Stimulated activated CD8-positive, alpha-beta memory T cell treated with anti-CD3 and anti-CD28 coated beads, Interleukin-2, amount 100 ng/mL, for 48 hours (primary cell): ENCODE measurements around the gene LASP1.
"Not testable (repeated sequence)": the region's sequence is repeated elsewhere in the genome, so short reads cannot be mapped to it uniquely, and the experiment has no call there.

Experiments used
- DNase-seq, 2 donors: peaks; one replicate each; pipeline ENCODE4 v3.0.0-alpha.2; 2020; ENCODE audit warnings: low read depth in 2 of 2

LASP1 gene

DNA sequence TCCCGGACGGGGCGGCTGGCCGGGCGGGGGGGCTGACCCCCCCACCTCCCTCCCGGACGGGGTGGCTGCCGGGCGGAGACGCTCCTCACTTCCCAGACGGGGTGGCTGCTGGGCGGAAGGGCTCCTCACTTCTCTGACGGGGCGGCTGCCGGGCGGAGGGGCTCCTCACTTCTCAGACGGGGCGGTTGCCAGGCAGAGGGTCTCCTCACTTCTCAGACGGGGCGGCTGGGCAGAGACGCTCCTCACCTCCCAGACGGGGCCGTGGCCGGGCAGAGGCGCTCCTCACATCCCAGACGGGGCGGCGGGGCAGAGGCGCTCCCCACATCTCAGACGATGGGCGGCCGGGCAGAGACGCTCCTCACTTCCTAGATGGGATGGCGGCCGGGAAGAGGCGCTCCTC lies 60.9 kb downstream of the LASP1 start:
- DNase-seq = not testable (repeated sequence)

DNA sequence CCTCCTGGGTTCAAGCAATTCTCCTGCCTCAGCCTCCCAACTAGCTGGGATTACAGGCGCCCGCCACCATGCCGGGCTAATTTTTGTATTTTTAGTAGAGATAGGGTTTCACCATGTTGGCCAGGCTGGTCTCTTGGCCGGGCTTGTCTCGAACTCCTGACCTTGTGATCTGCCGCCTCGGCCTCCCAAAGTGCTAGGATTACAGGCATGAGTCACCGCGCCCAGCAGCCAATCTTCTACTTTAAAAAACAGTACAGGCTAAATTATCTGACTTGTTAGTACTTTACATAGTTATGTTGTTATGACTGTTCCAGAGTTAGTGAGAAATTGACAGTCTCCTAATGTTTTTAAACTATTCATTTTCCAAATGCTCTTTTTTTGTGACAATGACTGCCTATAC lies 64.1 kb downstream of the LASP1 start:
- DNase-seq = not testable (repeated sequence)

DNA sequence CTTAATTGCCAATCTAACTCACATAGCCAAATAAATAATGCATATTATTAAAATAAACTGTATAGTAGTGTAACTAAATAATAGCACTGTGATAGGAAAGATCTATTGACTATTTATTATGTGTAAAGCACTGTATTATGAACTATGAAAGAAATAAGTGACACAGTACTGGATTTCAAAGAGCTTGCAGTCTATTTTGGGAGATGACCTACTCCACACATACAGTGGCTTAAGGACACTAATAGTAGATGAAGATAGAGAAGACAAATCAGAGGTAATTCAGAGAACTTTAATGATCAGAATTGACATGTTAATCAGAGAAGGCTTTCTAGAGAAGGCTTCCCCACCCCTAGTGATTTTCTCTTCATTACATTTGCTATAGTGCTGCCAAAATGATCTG lies 70.1 kb downstream of the LASP1 start:
- no peak for DNase-seq

DNA sequence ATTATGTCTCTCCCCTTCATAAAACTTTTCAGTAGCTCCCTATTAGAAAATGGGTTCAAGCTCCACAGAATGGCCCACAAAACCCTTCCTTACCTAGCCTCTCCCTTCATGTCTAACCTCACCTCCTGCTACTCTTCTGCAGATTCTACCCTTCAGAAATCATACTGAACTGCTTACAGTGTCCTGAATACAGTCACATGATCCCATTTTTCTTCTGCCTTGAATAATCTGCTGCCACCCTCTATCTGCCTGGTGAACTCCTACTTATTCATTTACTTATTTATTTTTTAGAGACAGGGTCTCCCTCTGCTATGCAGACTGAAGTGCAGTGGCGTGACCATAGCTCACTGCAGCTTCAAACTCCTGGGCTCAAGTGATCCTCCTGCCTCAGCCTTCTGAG lies 70.5 kb downstream of the LASP1 start:
- DNase-seq = no peak

DNA sequence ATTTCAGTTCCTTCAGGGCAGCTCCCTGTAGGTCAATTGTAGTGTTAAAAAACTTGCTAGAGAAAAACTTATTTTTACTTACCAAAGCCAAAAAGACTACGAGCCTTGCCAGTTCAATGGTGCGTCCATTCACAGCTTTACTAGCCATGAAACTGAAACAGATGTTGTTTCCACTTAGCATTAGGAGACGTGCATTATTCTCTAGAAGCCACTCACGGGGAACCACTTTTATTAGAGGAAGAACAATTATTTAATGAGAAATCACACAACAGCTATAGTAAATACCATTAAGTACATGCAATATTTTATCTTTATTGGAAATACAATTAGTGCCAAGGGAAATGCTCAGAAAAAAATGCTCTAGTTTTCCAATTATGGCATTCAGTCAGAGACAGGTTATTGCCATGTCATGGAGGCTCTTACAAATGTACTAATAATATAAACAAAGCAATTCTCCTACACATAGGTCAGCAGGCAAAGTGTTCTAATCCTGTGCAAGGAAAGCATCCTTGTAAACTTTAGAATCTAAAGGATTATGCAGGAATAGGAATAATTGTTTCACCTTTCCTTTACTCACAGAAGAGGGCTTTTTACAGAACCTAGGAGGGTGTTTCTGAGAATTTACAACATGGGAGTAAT lies 73.0 kb downstream of the LASP1 start:
- DNase-seq = no peak

DNA sequence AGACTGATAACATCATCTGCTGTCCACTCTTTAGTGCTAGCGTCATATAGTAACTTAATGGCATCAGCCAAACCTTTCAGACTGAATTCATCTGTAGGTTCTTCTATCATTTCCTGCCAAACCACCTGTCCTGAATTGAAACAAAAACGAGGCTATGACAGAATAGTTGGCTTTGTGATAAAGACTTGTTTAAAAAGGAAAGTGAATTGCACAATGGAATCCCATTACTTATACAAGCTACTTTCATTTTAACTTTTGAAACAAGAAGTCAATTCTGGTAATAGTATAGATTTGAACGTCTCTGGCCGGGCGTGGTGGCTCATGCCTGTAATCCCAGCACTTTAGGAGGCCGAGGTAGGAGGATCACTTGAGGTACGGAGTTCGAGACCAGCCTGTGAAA lies 73.7 kb downstream of the LASP1 start:
- DNase-seq = no peak

DNA sequence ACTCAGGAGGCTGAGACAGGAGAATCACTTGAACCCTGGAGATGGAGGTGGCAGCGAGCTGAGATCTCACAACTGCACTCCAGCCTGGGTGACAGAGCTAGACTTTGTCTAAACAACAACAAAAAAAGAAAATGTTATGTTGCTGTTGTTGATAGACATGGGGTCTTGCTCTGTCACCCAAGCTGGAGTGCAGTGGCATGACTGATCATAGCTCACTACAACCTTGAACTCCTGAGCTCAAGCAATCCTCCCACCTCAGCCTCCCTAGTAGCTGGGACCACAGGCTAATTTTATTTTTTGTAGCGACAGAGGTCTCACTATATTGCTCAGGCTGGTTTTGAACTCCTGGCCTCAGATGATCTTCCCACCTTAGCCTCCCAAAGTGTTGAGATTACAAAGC lies 77.3 kb downstream of the LASP1 start:
- DNase-seq = no peak

DNA sequence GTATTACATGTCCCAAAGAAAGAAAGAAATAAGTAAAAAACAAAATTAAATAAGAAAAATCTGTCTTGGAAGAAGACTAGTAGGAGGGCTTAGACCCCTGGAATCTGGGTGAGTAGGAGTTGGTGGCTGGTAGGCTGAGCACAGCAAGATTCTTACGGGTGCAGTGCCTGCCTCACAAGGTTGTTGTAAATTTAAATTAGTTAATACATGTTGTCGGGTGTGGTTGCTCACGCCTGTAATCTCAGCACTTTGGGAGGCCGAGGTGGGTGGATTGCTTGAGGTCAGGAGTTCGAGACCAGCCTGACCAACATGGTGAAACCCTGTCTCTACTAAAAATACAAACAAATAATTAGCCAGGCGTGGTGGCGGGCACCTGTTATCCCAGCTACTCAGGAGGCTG lies 83.9 kb downstream of the LASP1 start:
- DNase-seq = not testable (repeated sequence)

DNA sequence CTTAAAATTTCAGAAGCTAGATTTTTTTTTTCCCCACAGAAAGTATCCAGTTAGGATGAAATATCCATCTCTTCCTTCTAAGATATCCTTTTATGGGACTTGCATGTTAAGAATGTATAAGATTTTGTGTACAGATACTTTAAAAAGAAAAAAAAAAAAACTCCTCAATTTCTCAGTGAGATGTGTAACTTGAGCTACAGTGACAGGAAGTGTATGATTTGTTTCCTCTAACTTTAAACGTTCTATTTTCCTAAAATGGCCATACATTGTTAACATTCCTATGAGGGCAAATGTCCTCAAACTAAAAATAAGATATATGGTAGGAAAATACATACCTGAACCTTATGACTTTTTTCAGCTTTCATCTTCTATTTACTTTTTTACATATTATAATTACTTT lies 88.5 kb downstream of the LASP1 start:
- DNase-seq = no peak

DNA sequence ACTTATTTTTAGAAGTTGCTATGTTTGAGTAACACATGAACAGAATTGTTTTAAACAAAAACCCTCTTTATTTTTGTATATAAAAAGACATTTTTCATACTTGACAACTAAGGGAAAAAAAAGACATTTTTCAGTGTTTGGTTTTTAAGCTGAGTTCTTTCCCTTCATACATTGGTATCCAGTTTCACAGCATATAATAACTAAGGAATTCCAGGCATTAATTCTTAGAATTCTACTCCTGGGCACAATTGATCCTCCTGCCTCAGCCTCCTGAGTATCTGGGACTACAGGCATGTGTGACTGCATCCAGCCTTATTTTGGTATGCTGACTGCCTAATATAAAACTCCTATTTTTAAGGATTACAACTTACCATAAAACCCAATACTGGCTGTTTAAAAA lies 88.9 kb downstream of the LASP1 start:
- no peak for DNase-seq

DNA sequence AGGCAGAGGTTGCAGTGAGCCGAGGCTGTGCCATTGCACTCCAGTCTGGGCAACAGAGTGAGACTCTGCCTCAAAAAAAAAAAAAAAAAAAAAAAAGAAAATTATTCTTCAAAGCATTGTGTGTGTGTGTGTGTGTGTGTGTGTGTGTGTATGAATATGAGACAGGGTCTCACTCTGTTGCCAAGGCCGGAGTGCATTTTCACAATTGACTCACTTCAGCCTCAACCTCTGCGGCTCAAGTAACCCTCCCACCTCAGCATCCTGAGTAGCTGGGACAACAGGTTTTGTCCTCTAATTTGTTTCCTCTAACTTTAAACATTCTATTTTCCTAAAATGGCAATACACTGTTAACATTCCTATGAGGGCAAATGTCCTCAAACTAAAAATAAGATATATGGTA lies 89.7 kb downstream of the LASP1 start:
- no peak for DNase-seq

DNA sequence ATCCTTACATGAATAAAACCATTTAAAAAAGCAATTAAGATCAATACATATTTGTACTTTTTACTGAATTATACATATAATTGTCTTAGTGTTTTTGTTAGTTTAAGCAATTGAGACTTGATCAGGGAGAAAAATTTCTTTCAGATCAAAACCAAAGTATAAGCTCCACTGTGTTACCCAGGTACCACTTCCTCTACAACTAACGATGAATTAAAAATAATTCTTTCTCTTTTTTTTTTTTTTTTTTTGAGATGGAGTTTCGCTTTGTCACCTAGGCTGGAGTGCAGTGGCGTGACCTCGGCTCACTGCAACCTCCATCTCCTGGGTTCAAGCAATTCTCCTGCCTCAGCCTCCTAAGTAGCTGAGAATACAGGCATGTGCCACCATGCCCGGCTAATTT lies 90.5 kb downstream of the LASP1 start:
- DNase-seq = no peak

DNA sequence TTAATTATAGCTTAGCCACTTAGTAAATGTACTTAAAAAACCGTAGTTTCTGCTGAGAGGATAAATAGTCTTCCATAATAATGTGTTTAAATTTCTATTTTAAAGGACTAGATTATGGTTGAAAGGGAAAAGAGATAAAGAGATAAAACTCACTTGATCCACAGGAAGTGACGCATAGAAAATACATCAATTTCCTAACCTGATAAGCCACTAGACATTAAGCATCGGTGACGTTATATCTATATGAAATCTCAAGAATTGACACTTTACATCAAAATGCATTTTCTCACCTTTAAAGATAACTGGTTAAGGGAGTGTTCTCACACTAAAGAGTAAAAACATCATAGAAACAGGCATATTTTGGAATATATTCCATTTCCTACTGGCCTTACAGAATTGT lies 91.6 kb downstream of the LASP1 start:
- DNase-seq = no peak

DNA sequence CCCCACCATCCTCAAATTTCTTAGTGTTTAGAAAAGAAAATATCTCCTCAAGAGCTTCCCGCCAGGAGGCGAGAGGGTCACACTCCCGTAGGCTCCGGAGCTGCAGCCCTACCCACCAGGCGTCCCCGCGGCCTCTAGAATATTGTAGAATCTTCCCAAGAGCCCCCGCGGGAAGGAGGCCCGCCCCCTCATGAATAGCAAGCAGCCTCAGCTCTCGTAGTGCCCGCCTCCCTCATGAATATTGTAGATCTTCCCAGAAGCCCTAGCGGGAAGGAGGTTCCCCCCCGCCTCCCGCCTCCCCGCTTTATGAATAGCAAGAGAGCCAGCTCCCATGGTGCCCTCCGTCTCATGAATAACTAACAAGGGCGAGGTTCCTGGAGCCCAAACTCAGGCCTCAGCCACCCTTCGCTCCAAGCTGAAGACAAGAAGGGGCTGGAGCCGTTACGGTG lies 97.5 kb downstream of the LASP1 start, which contains the start of gene FBXO47:
Gene FBXO47, minus strand, starts transcription at position 114 of the 449 bp plus-strand sequence. CDS start 4,378 bp downstream, outside the sequence.
- peak; percentile 61 to 80 for DNase-seq

DNA sequence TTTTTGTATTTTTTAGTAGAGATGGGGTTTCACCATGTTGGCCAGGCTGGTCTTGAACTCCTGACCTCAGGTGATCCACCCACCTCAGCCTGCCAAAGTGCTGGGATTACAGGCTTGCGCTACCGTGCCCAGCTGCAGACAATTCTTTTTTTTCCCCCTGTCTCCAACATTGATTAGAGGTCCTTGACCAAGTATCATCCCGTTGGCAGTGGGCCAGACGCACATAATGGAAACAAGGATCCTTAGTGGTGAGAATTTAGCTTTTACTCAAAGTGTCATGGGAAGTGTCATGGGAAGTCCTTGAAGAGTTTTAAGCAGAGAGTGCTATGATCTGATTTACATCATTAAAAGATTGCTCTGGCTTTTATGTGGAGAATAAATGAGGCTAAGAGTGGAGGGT lies 99.4 kb downstream of the LASP1 start:
- DNase-seq = no peak

DNA sequence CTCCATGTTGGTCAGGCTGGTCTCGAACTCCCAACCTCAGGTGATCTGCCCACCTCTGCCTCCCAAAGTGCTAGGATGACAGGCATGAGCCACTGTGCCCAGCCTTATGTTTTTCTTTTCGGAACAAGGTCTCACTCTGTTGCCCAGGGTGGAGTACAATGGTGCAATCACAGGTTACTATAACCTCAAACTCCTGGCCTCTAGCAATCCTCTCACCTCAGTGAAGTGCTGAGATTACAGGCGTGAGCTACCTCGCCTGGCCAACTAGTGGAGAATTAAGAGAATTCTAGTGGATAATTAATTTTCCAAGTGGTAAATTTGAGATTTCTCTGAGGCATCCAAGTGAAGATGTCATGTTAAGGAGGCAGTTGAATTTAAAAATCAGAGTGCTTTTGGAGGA lies 100.3 kb downstream of the LASP1 start:
- DNase-seq = no peak

DNA sequence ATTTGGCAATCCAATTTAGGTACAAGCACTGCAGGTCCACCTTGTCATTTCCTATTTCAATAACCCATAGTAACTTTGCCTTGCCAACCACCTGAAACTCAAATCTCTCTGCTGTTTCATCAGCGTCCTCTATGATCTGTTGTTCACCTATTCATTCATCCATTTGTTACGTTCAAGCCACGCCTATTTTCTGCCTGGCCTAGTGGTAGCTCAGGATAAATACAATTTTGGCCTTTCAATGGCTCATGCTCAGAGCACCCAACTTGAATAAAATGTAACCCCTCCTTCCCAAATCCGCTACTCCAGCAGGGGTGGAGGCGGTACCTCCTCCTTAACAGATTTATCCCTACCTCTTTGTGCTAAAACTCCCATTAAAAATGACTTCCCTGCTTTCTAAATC lies 100.9 kb downstream of the LASP1 start:
- DNase-seq = no peak
